SJCRH30 (cell line): ENCODE results near the gene ZNF460. TPM values are rescaled to one million over a fixed set of nuclear protein-coding genes. Genes with fewer than 3 reads are reported as not detected.
A peak's percentile ranks its signal among the peaks of the same experiment; 100 is the strongest.
"Not testable (repeated sequence)": the region's sequence is repeated elsewhere in the genome, so short reads cannot be mapped to it uniquely, and the experiment has no call there.

Experiments
- DNase-seq, 2 experiments: peaks; one replicate each; pipeline ENCODE4 v3.0.0-alpha.2; 2015 to 2020
- H3K27ac ChIP-seq: fragments of 250-450 bp; sonication (Bioruptor Pico); 2 replicates; pipeline ENCODE4 v1.5.1; 2020; ENCODE audit warnings: mild to moderate bottlenecking, moderate library complexity
- H3K27me3 ChIP-seq: fragments of 250-450 bp; sonication (Bioruptor Pico); 2 replicates; pipeline ENCODE4 v1.5.1; 2020; ENCODE audit warnings: mild to moderate bottlenecking, moderate library complexity
- H3K36me3 ChIP-seq: fragments of 250-450 bp; sonication (Bioruptor Pico); 2 replicates; pipeline ENCODE4 v1.5.1; 2020; ENCODE audit warnings: mild to moderate bottlenecking, moderate library complexity
- H3K4me1 ChIP-seq: fragments of 250-450 bp; sonication (Bioruptor Pico); 2 replicates; pipeline ENCODE4 v1.5.1; 2020; ENCODE audit warnings: mild to moderate bottlenecking, moderate library complexity
- H3K4me3 ChIP-seq: fragments of 250-450 bp; sonication (Bioruptor Pico); 2 replicates; pipeline ENCODE4 v1.5.1; 2020; ENCODE audit warnings: mild to moderate bottlenecking, moderate library complexity
- H3K9me3 ChIP-seq: fragments of 250-450 bp; sonication (Bioruptor Pico); replicated peaks from 2 replicates; pipeline ENCODE4 v1.5.1; 2020; ENCODE audit warnings: mild to moderate bottlenecking, moderate library complexity
- total RNA-seq: library from RNA; depleted of rRNA; stranded (reverse); fragments of >200 nt; shearing (Covaris generic); gene quantifications from 2 replicates; pipeline ENCODE4 v1.2.3, GENCODE V29; 2014; rRNA removed

ZNF460 gene
- 39.4 and 40.5 TPM in 2 replicates for total RNA-seq

DNA sequence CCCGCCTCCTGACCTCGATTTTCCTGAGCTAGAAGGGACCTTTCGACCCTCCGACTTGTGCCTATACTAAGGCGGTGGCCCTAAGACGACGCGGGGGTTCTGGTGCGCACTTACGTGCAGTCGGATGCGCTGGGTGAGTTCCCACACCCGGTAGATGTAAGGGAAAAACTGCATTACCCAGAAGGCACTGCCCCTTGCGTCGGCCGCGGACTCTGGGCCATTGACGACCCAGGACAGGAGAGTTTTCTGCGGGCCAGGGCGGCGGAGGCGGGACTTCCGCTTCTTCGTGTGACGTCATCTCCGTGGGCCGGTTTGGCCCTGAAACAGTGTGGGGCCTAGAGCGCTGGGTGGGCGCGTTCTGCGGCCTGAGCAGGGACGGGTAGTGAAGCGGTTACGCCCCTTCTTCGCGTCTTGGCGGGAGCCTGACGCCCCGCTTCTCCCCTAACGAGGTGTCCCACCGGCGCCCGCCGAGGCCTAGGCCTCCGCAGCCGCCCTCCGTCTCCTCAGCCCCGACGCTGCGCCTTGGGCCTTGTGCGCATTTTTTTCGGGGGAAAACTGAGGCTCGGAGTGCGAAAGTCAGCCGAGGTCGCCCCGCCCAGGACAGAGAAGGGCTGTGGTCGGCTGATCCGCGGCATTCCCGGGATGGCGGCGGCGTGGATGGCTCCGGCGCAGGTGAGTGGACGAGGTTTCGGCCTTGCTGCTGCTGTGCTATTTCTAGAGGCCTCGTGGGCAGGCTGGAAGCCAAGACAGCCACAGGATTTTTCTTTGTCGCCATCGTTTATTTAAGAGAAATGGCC lies at the start of gene ZNF460:
Gene ZNF460 (plus strand): TSS at position 321 of the 797 bp plus-strand sequence. CDS start 322 bp downstream, at position 643.
- DNase-seq: peak; percentile 97 to 98
- peak within 1 kb of the TSS; percentile 84 for H3K4me3 ChIP-seq
- no peaks in the 10 kb centered on the region for H3K9me3 ChIP-seq
- H3K36me3 ChIP-seq: peaks cover 17% of the 10 kb centered on the region
- peak within 1 kb of the TSS; percentile 95 for H3K27ac ChIP-seq
- H3K4me1 ChIP-seq: peaks cover 3% of the 10 kb centered on the region; the same call in 1 of the 2 replicates
- no peaks in the 10 kb centered on the region for H3K27me3 ChIP-seq

DNA sequence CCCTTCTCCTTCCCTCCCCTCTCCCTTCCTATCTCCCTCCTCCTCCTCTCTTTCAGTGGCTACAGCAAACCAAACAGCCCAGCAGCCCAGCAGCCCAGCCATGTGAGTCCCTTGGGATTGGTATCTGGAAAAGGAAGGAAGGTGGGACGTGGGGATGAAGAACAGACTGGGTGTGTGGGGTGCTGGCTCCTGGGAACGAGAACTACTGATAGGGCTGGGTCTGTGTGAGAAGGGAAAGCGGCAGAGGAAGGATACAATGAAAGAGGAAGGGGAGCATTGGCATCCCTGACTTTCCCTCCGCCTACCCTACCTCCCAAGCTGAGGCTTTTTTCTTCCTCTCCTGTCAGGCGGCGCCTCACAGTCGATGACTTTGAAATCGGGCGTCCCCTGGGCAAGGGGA lies 48.6 kb upstream of the ZNF460 start:
- Histone ChIP-seq H3K27ac (no peak overlapping the region), H3K36me3 (no peaks in the 10 kb centered on the region), H3K27me3 (no peaks in the 10 kb centered on the region), H3K4me3 (no peak overlapping the region), H3K9me3 (no peaks in the 10 kb centered on the region), H3K4me1 (no peaks in the 10 kb centered on the region)
- DNase-seq: no peak

DNA sequence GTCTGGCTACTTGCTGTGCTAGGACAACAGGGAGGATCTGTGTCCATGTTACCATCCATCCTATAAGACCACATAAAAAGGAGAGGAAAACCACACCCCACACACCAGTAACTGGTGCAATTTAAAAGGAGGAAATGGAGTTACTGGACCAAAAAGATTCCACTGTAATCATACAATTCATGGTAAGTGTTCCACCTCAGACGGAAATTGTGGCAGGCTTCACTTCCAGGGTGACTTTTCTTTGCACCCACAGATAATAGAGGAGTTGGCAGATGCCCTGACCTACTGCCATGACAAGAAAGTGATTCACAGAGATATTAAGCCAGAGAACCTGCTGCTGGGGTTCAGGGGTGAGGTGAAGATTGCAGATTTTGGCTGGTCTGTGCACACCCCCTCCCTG lies 47.1 kb upstream of the ZNF460 start:
- Histone ChIP-seq H3K27ac (no peak overlapping the region), H3K4me3 (no peak overlapping the region), H3K4me1 (no peaks in the 10 kb centered on the region), H3K36me3 (no peaks in the 10 kb centered on the region), H3K27me3 (no peaks in the 10 kb centered on the region), H3K9me3 (no peaks in the 10 kb centered on the region)
- no peak for DNase-seq

DNA sequence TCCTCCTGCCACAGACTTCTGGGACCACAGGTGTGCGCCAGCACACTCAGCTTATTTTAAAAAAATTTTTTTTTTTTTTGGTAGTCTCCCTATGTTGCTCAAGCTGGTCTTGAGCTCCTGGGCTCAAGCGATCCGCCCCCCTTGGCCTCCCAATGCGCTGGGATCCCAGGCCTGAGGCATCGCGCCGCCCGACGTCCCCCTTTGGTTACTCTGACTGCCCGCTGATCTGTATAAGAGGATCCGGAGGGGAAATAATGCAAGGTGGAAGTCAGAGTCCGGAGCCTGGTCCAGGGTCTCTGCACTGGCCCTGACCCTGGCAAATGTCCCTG lies 40.3 kb upstream of the ZNF460 start:
- Histone ChIP-seq H3K27me3 (no peaks in the 10 kb centered on the region), H3K4me1 (no peaks in the 10 kb centered on the region; the same call in 1 of the 2 replicates), H3K9me3 (no peaks in the 10 kb centered on the region), H3K4me3 (peak overlapping the region; percentile 95), H3K36me3 (peaks cover 3% of the 10 kb centered on the region), H3K27ac (peak overlapping the region; percentile 78)
- no peak for DNase-seq

DNA sequence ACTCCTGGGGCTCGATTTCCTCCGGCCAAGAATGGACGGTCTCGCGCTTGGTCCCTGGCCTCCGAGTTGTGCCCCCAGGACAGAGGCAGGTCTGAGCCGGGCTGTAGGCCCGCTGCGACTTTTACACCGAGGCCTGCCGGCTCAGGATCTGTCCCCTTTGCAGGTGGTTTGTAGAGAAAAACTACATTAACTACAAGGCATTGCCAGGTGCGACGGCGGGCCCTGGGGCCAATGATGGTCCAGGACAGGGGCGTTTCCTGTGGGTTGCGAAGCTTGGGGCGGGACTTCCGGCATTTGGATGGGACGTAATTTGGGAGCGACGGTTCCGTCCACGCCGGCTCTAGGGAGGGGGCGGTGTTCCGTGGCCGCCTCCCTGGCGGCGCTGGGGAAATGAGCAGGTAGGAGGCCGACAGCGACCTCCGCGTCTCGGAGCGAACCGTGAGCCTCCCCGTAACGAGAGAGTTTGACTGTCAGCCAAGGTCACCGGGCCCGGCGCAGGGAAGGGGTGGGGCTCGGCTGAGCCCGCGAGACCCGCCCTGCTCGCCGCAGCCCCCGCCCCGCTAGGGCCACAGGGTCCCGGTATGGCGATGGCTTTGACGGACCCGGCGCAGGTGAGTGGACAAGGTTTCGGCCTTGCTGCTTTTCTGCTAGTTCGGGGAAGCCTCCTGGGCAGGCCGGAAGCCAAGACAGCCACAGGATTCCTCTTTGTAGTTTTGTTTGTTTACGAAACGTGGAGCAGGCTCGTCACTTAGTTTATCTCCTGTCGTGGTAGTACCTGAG lies 39.8 kb upstream of the ZNF460 start, which contains the start of gene ZNF805:
Gene ZNF805 (plus strand): TSS at position 322 of the 780 bp plus-strand sequence. CDS start 260 bp downstream, at position 582.
- no peaks in the 10 kb centered on the region for H3K9me3 ChIP-seq
- H3K36me3 ChIP-seq: peaks cover 7% of the 10 kb centered on the region
- peak within 1 kb of the TSS; percentile 78 for H3K27ac ChIP-seq
- peak; percentile 92 to 94 for DNase-seq
- H3K27me3 ChIP-seq: no peaks in the 10 kb centered on the region
- H3K4me3 ChIP-seq: peak within 1 kb of the TSS; percentile 95
- no peaks in the 10 kb centered on the region; the same call in 1 of the 2 replicates for H3K4me1 ChIP-seq

DNA sequence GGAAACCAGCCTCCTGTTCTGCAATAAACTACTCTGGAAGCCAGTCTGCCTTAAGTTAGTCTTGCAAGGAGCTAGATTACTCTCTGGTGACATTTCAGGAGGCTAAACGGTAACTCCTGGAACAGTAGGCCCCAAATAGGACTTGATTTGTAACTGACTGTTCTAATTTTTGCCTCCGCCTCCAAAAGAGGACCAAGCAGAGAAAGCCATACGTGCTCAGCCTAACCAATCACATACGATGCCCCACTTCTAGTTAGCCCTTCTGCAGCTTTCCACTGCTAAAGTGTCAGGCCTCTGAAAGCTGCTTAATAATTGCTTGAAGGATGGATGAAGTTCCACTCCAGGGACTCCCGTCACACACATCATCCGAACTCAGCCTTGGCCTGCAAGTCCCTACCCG lies 39.1 kb upstream of the ZNF460 start:
- peak in 1 of 2 experiments; percentile 6 for DNase-seq
- peak overlapping the region; percentile 78 for H3K27ac ChIP-seq
- peaks cover 12% of the 10 kb centered on the region for H3K36me3 ChIP-seq
- no peaks in the 10 kb centered on the region for H3K9me3 ChIP-seq
- H3K4me1 ChIP-seq: no peaks in the 10 kb centered on the region; the same call in 1 of the 2 replicates
- no peaks in the 10 kb centered on the region for H3K27me3 ChIP-seq
- peak overlapping the region; percentile 95 for H3K4me3 ChIP-seq

DNA sequence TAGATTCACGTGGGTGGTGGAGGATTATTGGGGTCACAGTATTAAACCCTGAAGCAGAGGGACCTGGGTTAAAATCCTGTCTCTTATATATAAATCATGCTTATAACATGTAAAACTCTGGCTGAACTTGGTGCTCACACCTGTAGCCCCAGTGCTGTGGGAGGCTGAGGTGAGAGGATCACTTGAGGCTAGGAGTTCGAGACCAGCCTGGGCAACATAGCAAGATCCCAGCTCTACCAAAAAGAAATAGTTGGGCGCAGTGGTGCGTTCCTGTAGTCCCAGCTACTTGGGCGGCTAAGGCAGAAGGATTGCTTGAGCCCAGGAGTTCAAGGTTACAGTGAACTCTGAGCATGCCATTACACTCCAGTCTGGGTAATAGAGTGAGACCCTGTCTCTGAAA lies 37.5 kb upstream of the ZNF460 start:
- H3K4me1 ChIP-seq: no peaks in the 10 kb centered on the region; the same call in 1 of the 2 replicates
- H3K4me3 ChIP-seq: no peak overlapping the region
- no peaks in the 10 kb centered on the region for H3K27me3 ChIP-seq
- peaks cover 12% of the 10 kb centered on the region for H3K36me3 ChIP-seq
- DNase-seq: no peak
- no peaks in the 10 kb centered on the region for H3K9me3 ChIP-seq
- no peak overlapping the region for H3K27ac ChIP-seq

DNA sequence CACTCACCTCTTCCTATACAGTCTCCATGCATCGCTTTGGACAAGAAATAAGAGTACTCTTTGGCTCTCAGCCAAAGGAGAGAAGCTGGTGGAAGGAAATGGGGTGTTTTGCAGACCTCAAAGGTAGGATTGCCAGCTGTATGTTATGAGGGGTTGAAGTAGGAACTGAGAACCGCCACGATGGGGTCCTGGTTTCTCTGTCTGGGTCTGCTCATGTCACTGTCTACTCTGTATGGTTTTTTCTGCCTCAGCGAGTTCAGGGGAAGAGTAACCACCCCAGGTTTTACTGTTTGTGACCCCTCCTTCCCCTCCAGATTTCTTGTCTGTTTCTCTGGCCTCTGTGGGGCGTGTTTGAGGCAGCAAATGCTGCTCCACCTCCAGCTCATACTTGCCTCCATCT lies 35.8 kb upstream of the ZNF460 start:
- DNase-seq: no peak
- no peaks in the 10 kb centered on the region; the same call in 1 of the 2 replicates for H3K4me1 ChIP-seq
- no peaks in the 10 kb centered on the region for H3K27me3 ChIP-seq
- H3K36me3 ChIP-seq: peaks cover 25% of the 10 kb centered on the region
- H3K27ac ChIP-seq: no peak overlapping the region
- H3K9me3 ChIP-seq: no peaks in the 10 kb centered on the region
- H3K4me3 ChIP-seq: no peak overlapping the region

DNA sequence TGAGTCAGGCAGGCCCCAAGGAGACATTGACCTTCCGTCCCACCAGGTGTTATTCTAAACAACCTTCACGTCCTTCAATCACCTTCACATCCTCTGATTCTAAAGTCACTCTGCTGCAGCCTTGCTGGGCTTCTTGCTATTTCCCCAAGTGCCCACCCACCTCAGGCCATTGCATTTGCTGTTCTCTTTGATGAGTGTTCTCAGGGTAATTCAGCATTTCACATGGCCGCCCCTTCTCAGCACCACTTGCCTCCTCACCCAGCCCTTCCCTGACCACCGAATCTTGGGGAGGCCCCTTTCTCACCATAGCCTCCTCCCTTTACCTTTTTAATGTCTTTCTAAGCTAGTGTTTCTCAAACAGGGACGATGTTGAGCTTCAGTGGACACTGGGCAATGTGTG lies 35.2 kb upstream of the ZNF460 start:
- no peak for DNase-seq
- H3K4me1 ChIP-seq: no peaks in the 10 kb centered on the region; the same call in 1 of the 2 replicates
- peaks cover 26% of the 10 kb centered on the region for H3K36me3 ChIP-seq
- H3K27me3 ChIP-seq: no peaks in the 10 kb centered on the region
- no peak overlapping the region for H3K27ac ChIP-seq
- H3K4me3 ChIP-seq: no peak overlapping the region
- H3K9me3 ChIP-seq: no peaks in the 10 kb centered on the region

DNA sequence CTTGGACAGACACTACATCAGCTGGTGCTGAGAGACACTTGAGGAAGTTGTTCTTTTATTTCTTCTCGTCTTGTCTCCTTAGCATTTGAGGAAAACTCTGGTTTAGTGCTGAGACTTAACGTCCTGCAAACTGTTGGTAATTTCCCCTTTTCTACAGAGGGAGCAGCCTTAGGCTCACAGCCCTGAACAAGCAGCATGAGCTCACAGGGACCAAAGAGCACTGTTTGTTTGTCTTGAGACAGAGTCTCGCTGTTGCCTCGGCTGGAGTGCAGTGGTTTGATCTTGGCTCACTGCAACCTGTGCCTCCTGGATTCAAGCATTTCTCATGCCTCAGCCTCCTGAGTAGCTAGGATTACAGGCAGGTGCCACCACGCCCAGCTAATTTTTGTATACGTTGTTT lies 34.3 kb upstream of the ZNF460 start:
- Histone ChIP-seq H3K4me1 (no peaks in the 10 kb centered on the region; the same call in 1 of the 2 replicates), H3K36me3 (peaks cover 33% of the 10 kb centered on the region), H3K27ac (no peak overlapping the region), H3K9me3 (no peaks in the 10 kb centered on the region), H3K27me3 (no peaks in the 10 kb centered on the region), H3K4me3 (no peak overlapping the region)
- DNase-seq: no peak

DNA sequence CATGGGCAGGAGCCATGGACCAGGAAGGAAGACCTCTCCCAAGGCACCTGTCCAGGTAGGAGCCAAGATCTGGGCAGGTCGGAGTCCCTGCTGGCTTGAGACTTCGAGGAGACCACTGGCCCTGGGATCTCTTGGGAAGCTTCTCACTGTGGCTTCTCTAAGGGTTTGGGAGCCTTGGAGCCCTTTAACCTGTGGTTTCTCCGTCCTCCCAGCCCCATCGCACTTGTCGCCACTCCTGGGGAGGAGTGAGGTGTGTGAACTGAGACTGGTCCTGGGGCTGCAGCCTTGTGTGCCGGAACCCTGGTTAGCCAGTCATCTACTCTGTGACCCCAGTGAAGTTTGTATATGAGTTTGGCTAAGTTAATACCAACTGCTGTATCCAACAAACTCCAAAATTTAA lies 31.6 kb upstream of the ZNF460 start:
- H3K27me3 ChIP-seq: no peaks in the 10 kb centered on the region
- no peak overlapping the region for H3K27ac ChIP-seq
- H3K9me3 ChIP-seq: no peaks in the 10 kb centered on the region
- no peak overlapping the region for H3K4me3 ChIP-seq
- DNase-seq: no peak
- peaks cover 51% of the 10 kb centered on the region for H3K36me3 ChIP-seq
- H3K4me1 ChIP-seq: no peaks in the 10 kb centered on the region

DNA sequence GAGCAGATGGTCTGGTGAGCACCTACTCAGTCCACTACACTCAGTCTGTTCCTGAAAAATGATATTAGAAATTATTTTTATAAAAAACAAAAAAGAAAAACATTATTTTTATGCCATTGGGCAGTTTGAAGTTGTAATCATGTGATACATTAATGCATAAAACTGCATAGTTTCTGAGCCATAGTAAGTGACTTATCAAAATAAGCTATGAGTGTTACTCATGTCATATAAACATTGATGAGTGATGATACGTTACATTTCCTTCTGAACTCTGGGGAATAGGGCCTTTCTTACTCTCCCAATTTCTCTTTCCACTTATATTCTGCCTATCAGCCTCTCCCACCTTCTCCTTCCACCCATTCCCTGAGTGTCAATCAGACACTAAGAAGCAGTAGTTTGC lies 31.0 kb upstream of the ZNF460 start:
- H3K27ac ChIP-seq: no peak overlapping the region
- H3K4me3 ChIP-seq: no peak overlapping the region
- H3K4me1 ChIP-seq: no peaks in the 10 kb centered on the region
- no peaks in the 10 kb centered on the region for H3K9me3 ChIP-seq
- no peak for DNase-seq
- no peaks in the 10 kb centered on the region for H3K27me3 ChIP-seq
- H3K36me3 ChIP-seq: peaks cover 52% of the 10 kb centered on the region

DNA sequence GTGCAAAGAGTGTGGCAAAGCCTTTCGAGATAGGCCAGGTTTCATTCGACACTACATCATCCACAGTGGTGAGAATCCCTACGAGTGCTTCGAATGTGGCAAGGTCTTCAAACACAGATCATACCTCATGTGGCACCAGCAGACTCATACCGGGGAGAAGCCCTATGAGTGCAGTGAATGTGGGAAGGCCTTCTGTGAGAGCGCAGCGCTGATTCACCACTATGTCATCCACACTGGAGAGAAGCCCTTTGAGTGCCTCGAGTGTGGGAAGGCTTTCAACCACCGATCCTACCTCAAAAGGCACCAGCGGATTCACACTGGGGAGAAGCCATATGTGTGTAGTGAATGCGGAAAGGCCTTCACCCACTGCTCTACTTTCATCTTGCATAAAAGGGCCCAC lies 26.5 kb upstream of the ZNF460 start:
- not testable (repeated sequence) for H3K27me3 ChIP-seq

DNA sequence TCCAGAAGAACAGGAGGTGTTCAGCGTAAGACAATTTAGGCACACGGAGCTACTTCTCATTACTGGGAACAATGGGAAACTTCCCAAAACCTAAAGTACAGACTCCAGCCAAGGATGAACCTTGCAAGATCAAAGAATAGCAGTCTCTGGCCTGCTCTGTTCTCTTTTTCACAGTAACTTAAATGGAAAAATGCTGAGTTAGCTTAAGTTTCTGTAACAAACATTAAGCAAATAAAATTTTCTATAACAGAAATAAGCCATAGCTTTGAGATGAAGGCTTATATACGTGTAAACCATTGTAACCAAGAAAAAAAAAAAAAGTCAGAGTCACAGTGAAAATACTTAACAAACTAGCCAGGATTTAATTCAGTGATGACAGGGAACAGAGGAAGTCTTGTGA lies 18.2 kb upstream of the ZNF460 start:
- Histone ChIP-seq H3K4me1 (no peaks in the 10 kb centered on the region), H3K4me3 (no peak overlapping the region), H3K27ac (no peak overlapping the region), H3K9me3 (no peaks in the 10 kb centered on the region; the same call in 1 of the 2 replicates), H3K36me3 (peaks cover 13% of the 10 kb centered on the region; the same call in 1 of the 2 replicates), H3K27me3 (no peaks in the 10 kb centered on the region)
- DNase-seq: no peak

More for the DNA sequence above, 26.5 kb upstream of the ZNF460 start:
- not testable (repeated sequence) for H3K4me1 ChIP-seq, H3K9me3 ChIP-seq, DNase-seq, H3K4me3 ChIP-seq, H3K27ac ChIP-seq
- H3K36me3 ChIP-seq: peaks cover 47% of the 10 kb centered on the region

DNA sequence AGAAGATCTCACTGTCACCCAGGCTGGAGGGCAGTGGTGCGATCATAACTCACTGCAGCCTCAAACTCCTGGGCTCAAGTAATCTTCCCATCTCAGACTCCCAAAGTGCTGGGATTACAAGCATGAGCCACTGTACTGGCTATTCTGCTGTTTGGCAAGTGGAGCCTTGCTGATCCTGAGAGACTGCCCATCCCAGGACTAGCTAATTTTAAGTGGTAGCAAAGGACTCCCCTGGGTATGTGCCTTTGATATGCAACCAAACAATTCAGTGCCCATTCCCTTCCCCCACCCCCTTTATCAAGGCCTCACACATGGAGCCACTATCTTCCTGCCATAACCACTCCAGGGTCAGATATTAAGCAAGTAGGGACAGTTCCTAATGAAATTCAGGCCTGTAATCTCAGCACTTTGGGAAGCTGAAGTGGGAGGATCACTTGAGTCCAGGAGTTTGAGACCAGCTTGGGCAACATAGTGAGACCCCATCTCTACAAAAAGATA lies 17.0 kb upstream of the ZNF460 start:
- DNase-seq: no peak
- Histone ChIP-seq H3K4me3 (no peak overlapping the region), H3K9me3 (no peaks in the 10 kb centered on the region; the same call in 1 of the 2 replicates), H3K27ac (no peak overlapping the region), H3K4me1 (no peaks in the 10 kb centered on the region), H3K27me3 (no peaks in the 10 kb centered on the region), H3K36me3 (peaks cover 13% of the 10 kb centered on the region; the same call in 1 of the 2 replicates)
